Glomerular endothelial cell (primary cell): ENCODE data around the gene ZDHHC17. TPM values are rescaled to one million over a fixed set of nuclear protein-coding genes. Genes with fewer than 3 reads are reported as not detected.

Experiments used
- DNase-seq: peaks from one replicate; pipeline ENCODE4 v3.0.0-alpha.2; 2011; ENCODE audit warnings: low read depth, low spot score; ENCODE audit errors: extremely low read depth
- total RNA-seq: library from RNA; depleted of rRNA; stranded (reverse); fragments of >200 nt; gene quantifications from 2 replicates; pipeline ENCODE4 v1.2.3, GENCODE V29; 2015

ZDHHC17 gene
- total RNA-seq, 1 donor from 2014 or later, result 23.9 TPM

- no peak for DNase-seq
These were observed 49.4 kb downstream of the ZDHHC17 start for GRCh38 chr12:76813265-76813664.

DNA sequence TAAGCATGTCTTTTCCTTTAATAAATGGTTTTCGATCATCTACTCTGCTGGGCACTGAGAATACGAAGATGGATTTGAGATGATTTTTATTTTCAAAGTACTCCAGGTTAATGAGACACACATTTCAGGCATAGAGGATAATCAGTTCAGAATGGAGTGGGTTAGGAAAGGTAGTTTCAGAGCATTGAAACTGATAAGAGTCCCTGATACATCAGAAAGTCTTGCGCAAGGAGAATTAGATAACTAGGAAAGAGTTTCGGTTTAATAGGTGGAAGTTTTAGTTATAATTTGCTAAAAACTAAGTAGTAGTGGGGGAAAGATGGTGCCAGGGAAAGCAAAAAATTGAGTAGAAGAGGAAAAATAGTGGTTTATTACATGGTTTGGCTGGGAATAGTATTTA lies 50.1 kb downstream of the ZDHHC17 start:
- no peak for DNase-seq

- DNase-seq, result no peak
These were observed 57.1 kb downstream of the ZDHHC17 start for GRCh38 chr12:76820888-76821482.

GRCh38 chr12:76830436-76830835 lies 66.5 kb downstream of the ZDHHC17 start:
- no peak for DNase-seq

GRCh38 chr12:76836633-76837032 lies 72.7 kb downstream of the ZDHHC17 start:
- no peak for DNase-seq

DNA sequence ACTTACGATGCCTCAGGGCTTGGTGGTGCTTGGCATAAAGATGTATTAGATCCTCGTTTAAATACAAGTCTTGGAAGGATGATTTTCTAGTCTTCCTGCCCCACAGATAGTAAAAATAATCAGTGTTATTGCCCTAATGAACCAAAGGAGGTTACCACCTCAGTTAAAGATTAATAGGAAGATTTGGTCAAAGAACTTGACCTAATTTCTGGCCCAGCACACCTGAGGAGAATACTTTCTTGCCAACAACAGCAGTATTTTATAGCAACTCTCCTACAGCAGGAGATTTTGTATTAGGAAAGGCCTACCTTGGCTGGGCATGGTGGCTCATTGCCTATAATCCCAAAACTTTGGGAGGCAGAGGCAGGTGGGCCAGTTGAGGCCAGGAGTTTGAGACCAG lies 83.3 kb downstream of the ZDHHC17 start:
- DNase-seq, result no peak

GRCh38 chr12:76848132-76848531 lies 84.2 kb downstream of the ZDHHC17 start:
- no peak for DNase-seq

DNA sequence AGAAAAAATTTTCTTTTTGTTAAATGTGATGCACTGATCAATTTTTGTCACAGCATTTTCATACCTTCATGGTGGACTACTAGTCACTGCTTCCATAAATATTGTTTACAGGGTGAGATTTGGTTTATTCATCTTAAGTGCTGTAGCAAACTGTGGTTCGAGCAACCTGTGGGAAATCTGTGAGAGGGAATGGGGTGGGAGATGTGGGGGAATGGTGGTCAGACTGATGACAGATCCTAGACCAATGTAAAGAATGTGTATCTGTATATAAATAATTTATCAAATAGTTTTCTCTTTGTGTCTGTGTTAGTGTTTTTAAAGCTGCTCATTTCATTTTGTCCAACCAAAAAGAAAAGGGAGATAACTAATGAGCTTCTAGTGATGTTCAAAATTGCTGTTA lies 88.2 kb downstream of the ZDHHC17 start:
- DNase-seq, result no peak

GRCh38 chr12:76855271-76855670 lies 91.4 kb downstream of the ZDHHC17 start:
- DNase-seq, result no peak

DNA sequence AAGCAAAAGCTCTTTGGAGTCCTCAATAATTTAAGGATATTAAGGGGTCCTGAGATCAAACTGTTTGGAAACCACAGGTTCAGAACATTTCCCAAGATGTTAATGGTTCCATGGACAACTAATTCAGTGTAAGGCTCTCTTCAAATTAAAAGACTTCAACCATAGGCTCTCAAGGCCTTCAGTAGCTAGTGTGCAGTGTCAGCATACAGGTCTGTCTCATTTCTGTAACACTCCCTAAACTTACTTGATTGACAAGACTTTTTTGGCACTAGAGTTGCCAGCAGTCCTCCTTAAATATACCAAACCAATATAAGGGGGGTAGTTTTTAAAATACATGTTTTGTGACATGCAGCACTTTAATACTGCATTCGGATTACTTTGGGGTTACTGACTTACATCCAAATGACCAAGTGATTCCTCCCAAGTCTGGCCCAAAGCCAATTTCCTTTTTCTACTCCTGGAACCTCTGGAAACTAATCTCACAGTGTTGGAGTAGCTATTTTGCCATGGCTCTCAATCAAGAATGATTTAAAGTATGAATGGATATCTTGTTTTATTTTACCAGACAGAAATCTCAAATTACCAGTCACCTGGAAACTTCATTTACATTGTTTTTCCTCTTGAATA lies 92.2 kb downstream of the ZDHHC17 start:
- DNase-seq, result no peak

DNA sequence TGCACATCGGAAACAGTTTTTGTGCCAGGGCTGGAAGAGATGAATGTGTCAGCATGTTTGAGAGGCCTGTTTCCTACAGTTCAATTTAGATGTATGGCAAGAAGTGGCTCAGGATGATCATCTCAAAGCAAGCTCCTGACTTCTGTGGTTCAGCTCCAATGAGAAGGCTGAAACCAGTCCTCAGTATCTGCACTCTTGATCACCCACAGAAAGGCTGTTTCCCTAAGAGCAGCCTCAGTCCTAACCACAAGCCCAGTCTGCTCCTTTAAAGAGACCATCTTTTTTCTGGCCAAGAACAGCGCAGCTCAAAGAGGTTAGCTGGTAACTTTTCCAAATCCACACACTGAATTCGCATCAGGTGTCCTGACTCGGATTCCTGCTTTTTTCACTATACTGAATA lies 95.7 kb downstream of the ZDHHC17 start:
- no peak for DNase-seq

GRCh38 chr12:76860256-76860655 lies 96.3 kb downstream of the ZDHHC17 start:
- no peak for DNase-seq

DNA sequence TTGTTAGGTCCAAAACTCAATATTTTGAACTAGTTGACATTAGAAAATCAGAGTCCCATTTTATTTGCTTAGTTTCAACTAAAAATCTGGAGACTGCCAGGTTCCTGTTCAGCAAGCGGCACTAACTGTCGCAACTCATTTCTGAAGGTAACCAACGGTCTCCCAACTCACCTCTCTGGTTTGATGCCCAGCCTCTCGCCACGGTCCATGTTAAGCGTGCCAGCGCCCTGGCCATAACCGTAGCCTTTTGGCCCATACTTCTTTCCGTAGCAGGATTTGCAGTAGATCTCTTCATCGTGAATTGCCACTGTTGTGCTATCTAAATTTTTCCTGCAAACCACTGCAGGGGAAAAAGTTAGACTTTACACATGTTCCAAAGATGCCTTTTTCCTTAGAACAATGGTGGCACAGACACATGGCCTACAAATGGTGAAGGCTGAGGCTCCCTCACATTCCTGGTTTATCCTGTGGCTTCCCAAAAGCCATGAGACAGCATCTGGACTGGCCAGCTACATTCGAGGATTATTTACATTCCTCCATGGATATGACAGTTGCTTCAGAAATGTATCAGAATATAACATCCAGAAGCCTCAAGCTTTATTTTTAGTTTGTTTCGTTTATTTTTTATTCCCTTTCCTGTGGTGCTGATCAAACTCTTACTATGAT lies 99.2 kb downstream of the ZDHHC17 start:
- no peak for DNase-seq

DNA sequence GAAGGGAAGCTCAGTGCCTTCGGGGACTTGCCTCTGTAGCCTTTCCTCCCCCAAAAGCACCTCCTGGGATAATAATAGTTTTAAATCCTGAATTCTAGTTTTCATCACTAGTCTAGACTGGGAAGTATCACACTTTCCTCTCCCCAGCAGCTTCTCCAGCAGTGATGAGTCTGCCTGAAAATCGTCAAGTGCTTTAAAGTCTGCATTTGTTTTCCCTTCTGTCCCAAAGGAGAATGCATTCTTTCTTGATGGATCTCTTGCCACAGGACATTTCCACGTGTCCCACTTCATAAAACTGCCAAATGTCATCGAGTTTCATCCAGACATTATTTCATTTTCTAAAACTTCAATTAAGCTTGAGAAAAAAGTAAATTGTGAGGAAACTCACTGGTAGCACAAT lies 99.9 kb downstream of the ZDHHC17 start:
- DNase-seq, result no peak

GRCh38 chr12:76864791-76865400 lies 101.0 kb downstream of the ZDHHC17 start:
- no peak for DNase-seq

- no peak for DNase-seq
These were observed 102.2 kb downstream of the ZDHHC17 start for GRCh38 chr12:76866151-76866567.

- DNase-seq, result no peak
These were observed 102.8 kb downstream of the ZDHHC17 start for GRCh38 chr12:76866726-76867125.

GRCh38 chr12:76871082-76871481 lies 107.2 kb downstream of the ZDHHC17 start:
- no peak for DNase-seq

DNA sequence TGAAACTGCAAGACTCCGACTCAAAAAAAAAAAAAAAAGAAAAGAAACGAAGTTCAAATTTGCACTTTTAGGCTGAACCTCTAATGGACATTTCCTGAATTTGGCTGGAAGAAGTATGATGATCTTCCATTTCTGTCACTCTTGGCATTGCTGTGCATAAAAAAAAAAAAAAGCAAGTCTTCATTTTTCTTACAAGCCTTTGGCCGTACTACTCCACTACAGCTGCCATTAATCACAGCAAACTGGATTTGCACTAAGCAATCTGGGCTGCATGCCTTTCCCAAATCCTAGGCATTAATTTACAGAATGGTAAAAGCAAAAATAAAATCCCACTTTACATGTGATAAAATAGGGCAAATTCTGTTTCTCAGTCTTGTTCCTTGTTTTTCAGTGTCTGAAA lies 107.8 kb downstream of the ZDHHC17 start:
- no peak for DNase-seq

DNA sequence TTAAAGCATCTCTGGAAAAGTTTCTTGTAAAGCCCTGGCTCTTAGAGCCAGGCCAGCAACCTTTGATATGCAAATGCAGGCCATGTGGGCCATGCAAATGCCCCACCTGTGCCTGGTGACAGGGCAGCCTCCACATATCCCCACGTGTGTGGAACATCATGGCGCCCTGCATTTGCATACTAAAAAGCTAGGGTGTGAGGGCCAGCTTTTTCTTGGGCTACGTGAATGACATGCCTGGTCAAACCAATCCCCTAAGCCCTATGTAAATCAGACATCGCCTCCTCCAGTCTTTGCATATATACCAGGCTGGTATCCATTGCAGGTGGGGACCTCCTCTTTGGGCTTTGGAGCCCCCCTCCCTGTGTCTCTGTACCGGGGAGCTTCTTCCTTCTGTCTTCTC lies 108.5 kb downstream of the ZDHHC17 start:
- DNase-seq, result no peak

- no peak for DNase-seq
These were observed 110.1 kb downstream of the ZDHHC17 start for GRCh38 chr12:76874027-76874426.
